HEK293 (cell line): ENCODE data around the gene CDSN.
A peak's percentile ranks its signal among the peaks of the same experiment; 100 is the strongest.

Experiments used
- CTCF ChIA-PET: fragments of 350-600 bp; formaldehyde crosslinking; extraction: SDS; loops from one replicate; lab custom pipeline; 2021; ENCODE audit warnings: antibody characterized with exemption; lab: Yijun Ruan, JAX
- POLR2A ChIA-PET: fragments of 300-600 bp; formaldehyde crosslinking; extraction: SDS; loops from one replicate; lab custom pipeline; 2020; ENCODE audit warnings: antibody characterized with exemption, inconsistent platforms; lab: Yijun Ruan, JAX
- H3K27ac ChIP-seq: fragments of 200-500 bp; sonication (Bioruptor generic); 2 replicates; pipeline ENCODE4 v1.5.1; 2014; ENCODE audit warnings: low read depth, low read length, control low read depth, inconsistent platforms; ENCODE audit errors: extremely low read depth
- H3K36me3 ChIP-seq, 2 experiments: fragments of 200-500 bp in 1 of 2; sonication (Bioruptor generic) in 1 of 2; 1 replicate in 1 of 2; 2 replicates in 1 of 2; pipeline ENCODE4 v1.5.1; 2014 to 2017; ENCODE audit warnings: inconsistent platforms in 2 of 2, low read length in 2 of 2; ENCODE audit not compliant: control insufficient read depth in 2 of 2, insufficient read depth in 1 of 2
- H3K4me1 ChIP-seq: fragments of 200-500 bp; sonication (Bioruptor generic); 2 replicates; pipeline ENCODE4 v1.5.1; 2014; ENCODE audit warnings: mild to moderate bottlenecking, low read length, inconsistent platforms; ENCODE audit not compliant: control insufficient read depth, insufficient read depth
- H3K4me3 ChIP-seq: 2 replicates; pipeline ENCODE4 v1.5.1; 2011; ENCODE audit warnings: low read depth, mild to moderate bottlenecking, control low read depth, low read length, moderate library complexity
- H3K9me3 ChIP-seq: fragments of 200-500 bp; sonication (Bioruptor generic); 2 replicates; pipeline ENCODE4 v1.5.1; 2014; ENCODE audit warnings: low read depth, low read length, inconsistent platforms; ENCODE audit not compliant: control insufficient read depth, insufficient read depth
- ATF2 ChIP-seq: fragments of 450-650 bp; formaldehyde crosslinking; IDR thresholded peaks from 2 replicates; pipeline ENCODE4 v1.5.1; 2016; ENCODE audit warnings: missing biosample characterization, missing genetic modification characterization, low read depth
- GLIS1 ChIP-seq: fragments of 450-650 bp; formaldehyde crosslinking; IDR thresholded peaks from 2 replicates; pipeline ENCODE4 v1.5.1; 2016; ENCODE audit warnings: missing biosample characterization, missing genetic modification characterization
- HOXA7 ChIP-seq: sonication (generic); formaldehyde crosslinking; IDR thresholded peaks from 2 replicates; pipeline ENCODE4 v1.8.1; 2022; ENCODE audit warnings: missing genetic modification reagents, borderline replicate concordance
- KLF17 ChIP-seq: fragments of 450-650 bp; formaldehyde crosslinking; IDR thresholded peaks from 2 replicates; pipeline ENCODE4 v1.5.1; 2016; ENCODE audit warnings: missing biosample characterization, missing genetic modification characterization
- SP2 ChIP-seq: fragments of 450-650 bp; formaldehyde crosslinking; IDR thresholded peaks from 2 replicates; pipeline ENCODE4 v1.5.1; 2016; ENCODE audit warnings: missing biosample characterization, missing genetic modification characterization
- SP3 ChIP-seq: fragments of 450-650 bp; formaldehyde crosslinking; IDR thresholded peaks from 2 replicates; pipeline ENCODE4 v1.5.1; 2016; ENCODE audit warnings: missing biosample characterization, missing genetic modification characterization
- ZBTB6 ChIP-seq: fragments of 450-650 bp; formaldehyde crosslinking; IDR thresholded peaks from 2 replicates; pipeline ENCODE4 v1.5.1; 2017; ENCODE audit warnings: missing biosample characterization, missing genetic modification characterization
- ZNF10 ChIP-seq: fragments of 450-650 bp; formaldehyde crosslinking; IDR thresholded peaks from 2 replicates; pipeline ENCODE4 v1.5.1; 2017; ENCODE audit warnings: missing biosample characterization, missing genetic modification characterization
- ZNF114 ChIP-seq: fragments of 450-650 bp; formaldehyde crosslinking; IDR thresholded peaks from 2 replicates; pipeline ENCODE4 v1.5.0; 2017; ENCODE audit warnings: missing biosample characterization, missing genetic modification characterization
- ZNF121 ChIP-seq: fragments of 450-650 bp; formaldehyde crosslinking; IDR thresholded peaks from 2 replicates; pipeline ENCODE4 v1.5.1; 2016; ENCODE audit warnings: missing biosample characterization, missing genetic modification characterization
- ZNF146 ChIP-seq: fragments of 450-650 bp; formaldehyde crosslinking; IDR thresholded peaks from 2 replicates; pipeline ENCODE4 v1.5.1; 2016; ENCODE audit warnings: missing biosample characterization, missing genetic modification characterization
- ZNF214 ChIP-seq: fragments of 450-650 bp; formaldehyde crosslinking; IDR thresholded peaks from 2 replicates; pipeline ENCODE4 v1.5.1; 2017; ENCODE audit warnings: missing biosample characterization, mild to moderate bottlenecking, missing genetic modification characterization, borderline replicate concordance
- ZNF335 ChIP-seq: fragments of 450-650 bp; formaldehyde crosslinking; conservative IDR thresholded peaks from 2 replicates; pipeline ENCODE4 v1.5.1; 2016; ENCODE audit warnings: missing biosample characterization, missing genetic modification characterization
- ZNF362 ChIP-seq: fragments of 450-650 bp; formaldehyde crosslinking; IDR thresholded peaks from 2 replicates; pipeline ENCODE4 v1.5.1; 2016; ENCODE audit warnings: missing biosample characterization, missing genetic modification characterization
- ZNF529 ChIP-seq: fragments of 450-650 bp; formaldehyde crosslinking; IDR thresholded peaks from 2 replicates; pipeline ENCODE4 v1.5.1; 2017; ENCODE audit warnings: missing genetic modification characterization, missing biosample characterization; ENCODE audit not compliant: insufficient replicate concordance
- ZNF561 ChIP-seq: fragments of 450-650 bp; IDR thresholded peaks from 2 replicates; pipeline ENCODE4 v1.5.1; 2018; ENCODE audit warnings: missing biosample characterization, missing genetic modification characterization, borderline replicate concordance
- ZNF600 ChIP-seq: fragments of 450-650 bp; formaldehyde crosslinking; IDR thresholded peaks from 2 replicates; pipeline ENCODE4 v1.5.1; 2016; ENCODE audit warnings: missing biosample characterization, missing genetic modification characterization
- ZNF629 ChIP-seq: fragments of 450-650 bp; formaldehyde crosslinking; IDR thresholded peaks from 2 replicates; pipeline ENCODE4 v1.5.1; 2017; ENCODE audit warnings: missing biosample characterization, missing genetic modification characterization
- ZNF654 ChIP-seq: fragments of 450-650 bp; formaldehyde crosslinking; IDR thresholded peaks from 2 replicates; pipeline ENCODE4 v1.5.1; 2016; ENCODE audit warnings: low read depth, missing biosample characterization, missing genetic modification characterization
- ZNF660 ChIP-seq: fragments of 450-650 bp; IDR thresholded peaks from 2 replicates; pipeline ENCODE4 v1.5.1; 2018; ENCODE audit warnings: missing biosample characterization, mild to moderate bottlenecking, missing genetic modification characterization
- TF ChIP-seq, protein P1 (sequence below): fragments of 450-650 bp; formaldehyde crosslinking; IDR thresholded peaks from 2 replicates; pipeline ENCODE4 v1.5.1; 2016; ENCODE audit warnings: missing biosample characterization, missing genetic modification characterization
- TF ChIP-seq, protein P2 (sequence below): fragments of 450-650 bp; IDR thresholded peaks from 2 replicates; pipeline ENCODE4 v1.5.1; 2018; ENCODE audit warnings: missing biosample characterization, mild to moderate bottlenecking, missing genetic modification characterization

CDSN gene

DNA sequence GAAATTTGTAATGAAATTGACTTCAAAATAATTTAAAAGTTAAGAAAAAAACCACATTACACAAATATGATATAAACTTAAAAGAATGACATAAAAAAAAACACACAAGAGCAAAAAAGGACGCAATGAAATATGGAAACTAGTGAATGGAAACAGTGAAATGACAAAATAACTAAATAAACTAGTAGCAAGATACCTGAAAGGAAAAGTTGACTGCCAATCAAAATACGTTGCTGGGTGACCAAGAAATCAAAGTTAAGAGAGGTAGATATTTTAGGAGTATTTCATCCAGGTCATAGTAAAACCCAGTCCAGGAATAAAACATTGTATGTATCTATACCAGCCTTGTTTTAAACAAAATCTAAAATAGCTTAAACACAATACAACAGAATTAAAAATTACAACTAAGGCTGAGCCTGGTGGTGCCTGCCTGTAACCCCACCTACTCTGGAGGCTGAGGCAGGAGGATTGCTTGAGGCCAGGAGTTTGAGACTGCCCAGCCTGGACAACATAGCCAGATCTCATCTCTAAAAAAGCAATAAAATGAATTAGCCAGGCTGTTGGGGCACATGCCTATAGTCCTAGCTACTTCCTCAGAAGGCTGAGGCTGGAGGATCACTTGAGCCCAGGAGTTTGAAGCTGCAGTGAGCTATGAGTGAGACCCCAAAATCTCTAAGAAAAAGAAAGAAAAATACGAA is 29.8 kb downstream of the CDSN start:
- H3K4me1 ChIP-seq: peaks cover 5% of the 10 kb centered on the region; the same call in 1 of the 2 replicates
- H3K9me3 ChIP-seq: no peaks in the 10 kb centered on the region
- no peak overlapping the region for H3K27ac ChIP-seq
- H3K36me3 ChIP-seq: no peaks in the 10 kb centered on the region; a peak in 1 of 3 replicates
- ChIA-PET CTCF (interaction anchor here (0.6 to 7.3 kb wide), 14 partner anchors 11 to 606 kb away, joined by 3 to 97 read pairs (median 4); partner anchors contain the start of gene VARS2), POLR2A (no interaction called here)
- no peak overlapping the region for H3K4me3 ChIP-seq
- TF ChIP-seq ZBTB6 (tag by site-specific recombination) (no peak), ZNF214 (tag by site-specific recombination) (no peak), SP2 (tag by site-specific recombination) (no peak)

GRCh38 chr6:31087494-31088089 is 32.7 kb downstream of the CDSN start:
- TF ChIP-seq ZNF10 (no peak), GLIS1 (tag by site-specific recombination) (peak; percentile 39), ZNF529 (tag by site-specific recombination) (no peak), ZNF629 (tag by site-specific recombination) (0 out of 2 replicates have a peak, but pooled peaks have one; percentile 11), ZNF121 (tag by site-specific recombination) (peak; percentile 62), HOXA7 (CRISPR knock-in tag) (no peak), ZNF335 (tag by site-specific recombination) (peak; percentile 19; the same call in 1 of the 2 replicates), ZNF600 (tag by site-specific recombination) (0 out of 2 replicates have a peak, but pooled peaks have one; percentile 14), ZNF660 (peak; percentile 25; the same call in 1 of the 2 replicates), ATF2 (peak; percentile 70; the same call in 1 of the 2 replicates), ZNF561 (tag by site-specific recombination) (no peak), ZNF654 (tag by site-specific recombination) (peak; percentile 98), ZNF114 (tag by site-specific recombination) (no peak), ZNF146 (no peak), SP3 (no peak), ZNF362 (tag by site-specific recombination) (peak; percentile 79), KLF17 (0 out of 2 replicates have a peak, but pooled peaks have one; percentile 20)
- TF ChIP-seq, protein P1, sequence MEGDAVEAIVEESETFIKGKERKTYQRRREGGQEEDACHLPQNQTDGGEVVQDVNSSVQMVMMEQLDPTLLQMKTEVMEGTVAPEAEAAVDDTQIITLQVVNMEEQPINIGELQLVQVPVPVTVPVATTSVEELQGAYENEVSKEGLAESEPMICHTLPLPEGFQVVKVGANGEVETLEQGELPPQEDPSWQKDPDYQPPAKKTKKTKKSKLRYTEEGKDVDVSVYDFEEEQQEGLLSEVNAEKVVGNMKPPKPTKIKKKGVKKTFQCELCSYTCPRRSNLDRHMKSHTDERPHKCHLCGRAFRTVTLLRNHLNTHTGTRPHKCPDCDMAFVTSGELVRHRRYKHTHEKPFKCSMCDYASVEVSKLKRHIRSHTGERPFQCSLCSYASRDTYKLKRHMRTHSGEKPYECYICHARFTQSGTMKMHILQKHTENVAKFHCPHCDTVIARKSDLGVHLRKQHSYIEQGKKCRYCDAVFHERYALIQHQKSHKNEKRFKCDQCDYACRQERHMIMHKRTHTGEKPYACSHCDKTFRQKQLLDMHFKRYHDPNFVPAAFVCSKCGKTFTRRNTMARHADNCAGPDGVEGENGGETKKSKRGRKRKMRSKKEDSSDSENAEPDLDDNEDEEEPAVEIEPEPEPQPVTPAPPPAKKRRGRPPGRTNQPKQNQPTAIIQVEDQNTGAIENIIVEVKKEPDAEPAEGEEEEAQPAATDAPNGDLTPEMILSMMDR (tag by site-specific recombination): peak; percentile 56
- TF ChIP-seq, protein P2, sequence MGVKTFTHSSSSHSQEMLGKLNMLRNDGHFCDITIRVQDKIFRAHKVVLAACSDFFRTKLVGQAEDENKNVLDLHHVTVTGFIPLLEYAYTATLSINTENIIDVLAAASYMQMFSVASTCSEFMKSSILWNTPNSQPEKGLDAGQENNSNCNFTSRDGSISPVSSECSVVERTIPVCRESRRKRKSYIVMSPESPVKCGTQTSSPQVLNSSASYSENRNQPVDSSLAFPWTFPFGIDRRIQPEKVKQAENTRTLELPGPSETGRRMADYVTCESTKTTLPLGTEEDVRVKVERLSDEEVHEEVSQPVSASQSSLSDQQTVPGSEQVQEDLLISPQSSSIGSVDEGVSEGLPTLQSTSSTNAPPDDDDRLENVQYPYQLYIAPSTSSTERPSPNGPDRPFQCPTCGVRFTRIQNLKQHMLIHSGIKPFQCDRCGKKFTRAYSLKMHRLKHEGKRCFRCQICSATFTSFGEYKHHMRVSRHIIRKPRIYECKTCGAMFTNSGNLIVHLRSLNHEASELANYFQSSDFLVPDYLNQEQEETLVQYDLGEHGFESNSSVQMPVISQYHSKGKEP (tag by site-specific recombination): no peak
- Histone ChIP-seq H3K4me3 (no peak overlapping the region), H3K27ac (no peak overlapping the region), H3K9me3 (no peaks in the 10 kb centered on the region), H3K36me3 (no peaks in the 10 kb centered on the region; a peak in 1 of 3 replicates), H3K4me1 (peaks cover 10% of the 10 kb centered on the region; the same call in 1 of the 2 replicates)
- CTCF ChIA-PET: interaction anchor here (0.5 to 7.3 kb wide), 78 partner anchors 8 to 723 kb away, joined by 3 to 111 read pairs (median 5); partner anchors contain the start of genes C6orf15, DDR1, GTF2H4 and PSORS1C1
- POLR2A ChIA-PET: interaction anchor here (0.8 to 1.5 kb wide), 4 partner anchors 172 to 472 kb away, joined by 3 to 6 read pairs (median 4); partner anchors contain the start of gene DDR1
